Embryonic facial prominence (tissue), 1 donor: ENCODE results near the gene TMEM179B.
A peak's percentile ranks its signal among the peaks of the same experiment; 100 is the strongest.
"Not testable (repeated sequence)": the region's sequence is repeated elsewhere in the genome, so short reads cannot be mapped to it uniquely, and the experiment has no call there.

Experiments used
- DNase-seq: peaks from one replicate; pipeline ENCODE4 v3.0.0-alpha.2; 2016; ENCODE audit errors: extremely low spot score

Gene TMEM179B

GRCh38 chr11:62787005-62787759 is at the start of gene TMEM179B:
Gene TMEM179B (plus strand): TSS chr11:62787402. CDS start chr11:62787432, 30 bp downstream.
- peak; percentile 97 for DNase-seq

GRCh38 chr11:62747475-62748160 is 39.6 kb upstream of the TMEM179B start:
- DNase-seq: no peak

- DNase-seq: not testable (repeated sequence)
Measured at GRCh38 chr11:62749931-62750330, 37.3 kb upstream of the TMEM179B start.

- DNase-seq: no peak
Measured at GRCh38 chr11:62752177-62752785, 34.9 kb upstream of the TMEM179B start.

- no peak for DNase-seq
Measured at GRCh38 chr11:62752994-62753735, 34.0 kb upstream of the TMEM179B start.

- peak; percentile 99 for DNase-seq
Measured at GRCh38 chr11:62753736-62754603, 33.2 kb upstream of the TMEM179B start, which contains the start of gene ZBTB3. Gene ZBTB3 (minus strand): TSS chr11:62754160. CDS start chr11:62753664, 496 bp downstream.

- no peak for DNase-seq
Measured at GRCh38 chr11:62755086-62755615, 32.1 kb upstream of the TMEM179B start.

GRCh38 chr11:62757846-62758788 is 29.1 kb upstream of the TMEM179B start:
- DNase-seq: no peak

GRCh38 chr11:62760867-62761227 is 26.4 kb upstream of the TMEM179B start:
- DNase-seq: not testable (repeated sequence)

- no peak for DNase-seq
Measured at GRCh38 chr11:62770778-62771143, 16.4 kb upstream of the TMEM179B start.

GRCh38 chr11:62771144-62772021 is 15.8 kb upstream of the TMEM179B start, which contains the start of gene TAF6L:
Gene TAF6L (plus strand): TSS chr11:62771396. CDS start chr11:62775784, 4,388 bp downstream.
- DNase-seq: peak; percentile 92

GRCh38 chr11:62774407-62774806 is 12.8 kb upstream of the TMEM179B start:
- DNase-seq: no peak

GRCh38 chr11:62775646-62776045 is 11.6 kb upstream of the TMEM179B start:
- DNase-seq: no peak

- DNase-seq: no peak
Measured at GRCh38 chr11:62777389-62777788, 9.8 kb upstream of the TMEM179B start.

- DNase-seq: no peak
Measured at GRCh38 chr11:62778441-62778840, 8.8 kb upstream of the TMEM179B start.

- no peak for DNase-seq
Measured at GRCh38 chr11:62782753-62783152, 4.4 kb upstream of the TMEM179B start.

- peak; percentile 71 for DNase-seq
Measured at GRCh38 chr11:62786318-62787004, 741 bp upstream of the TMEM179B start.

GRCh38 chr11:62788991-62789390 is 1.8 kb downstream of the TMEM179B start:
- no peak for DNase-seq
